BJ (cell line): ENCODE measurements around the gene GCLC. TPM values are rescaled to one million over a fixed set of nuclear protein-coding genes. Genes with fewer than 3 reads are reported as not detected.

Experiments
- CTCF ChIA-PET: fragments of 350-600 bp; formaldehyde crosslinking; extraction: SDS; loops from one replicate; lab custom pipeline; 2021; ENCODE audit warnings: antibody characterized with exemption, inconsistent platforms; lab: Yijun Ruan, JAX
- POLR2A ChIA-PET: fragments of 300-600 bp; sonication (Branson Sonifier 250); formaldehyde crosslinking; extraction: SDS; loops from one replicate; lab custom pipeline; 2021; ENCODE audit warnings: antibody characterized with exemption; lab: Charles Lee
- DNase-seq: peaks from one replicate; pipeline ENCODE4 v3.0.0-alpha.2; 2011; ENCODE audit warnings: low read depth
- H3K27me3 ChIP-seq: 2 replicates; pipeline ENCODE4 v1.6.0; 2011; ENCODE audit warnings: low read length; ENCODE audit not compliant: control insufficient read depth, insufficient read depth
- H3K36me3 ChIP-seq: 2 replicates; pipeline ENCODE4 v1.5.1; 2011; ENCODE audit warnings: low read length; ENCODE audit not compliant: control insufficient read depth, insufficient read depth
- H3K4me3 ChIP-seq: 2 replicates; pipeline ENCODE4 v1.5.1; 2011; ENCODE audit warnings: low read depth, mild to moderate bottlenecking, control low read depth, low read length
- CTCF ChIP-seq: IDR thresholded peaks from 2 replicates; pipeline ENCODE4 v1.5.1; 2011; ENCODE audit warnings: low read depth, mild to moderate bottlenecking, control low read depth, inconsistent platforms, low read length, moderate library complexity; ENCODE audit not compliant: insufficient read depth
- polyA minus RNA-seq: library from RNA; depleted of rRNA, polyadenylated mRNA; stranded (reverse); fragments of >200 nt; gene quantifications from 2 replicates; pipeline ENCODE4 v1.2.3, GENCODE V29; 2011; rRNA and poly(A)+ RNA removed
- polyA plus RNA-seq: library from polyadenylated mRNA; depleted of rRNA; stranded (reverse); fragments of >200 nt; gene quantifications from 2 replicates; pipeline ENCODE4 v1.2.3, GENCODE V29; 2011; rRNA removed

The GCLC gene
- polyA plus RNA-seq = 8.4 and 15.0 TPM in 2 replicates
- 8.3 and 8.9 TPM in 2 replicates for polyA minus RNA-seq

- H3K36me3 ChIP-seq = no peaks in the 10 kb centered on the region
- DNase-seq = peak; percentile 52
- ChIA-PET POLR2A (interaction anchor here (0.6 to 0.7 kb wide), 2 partner anchors 23 to 183 kb away, joined by 3 read pairs; no protein-coding TSS in a partner anchor), CTCF (interaction anchor here (0.6 to 2.7 kb wide), 18 partner anchors 10 to 174 kb away, joined by 3 to 28 read pairs (median 4); no protein-coding TSS in a partner anchor)
- TF ChIP-seq CTCF = peak; percentile 35
- H3K4me3 ChIP-seq = peak within 1 kb of the TSS; percentile 89
- no peaks in the 10 kb centered on the region for H3K27me3 ChIP-seq
Measured at GRCh38 chr6:53544470-53545308, at the start of gene GCLC. GCLC (minus strand) TSS chr6:53545101; CDS start chr6:53544645, 456 bp downstream.

- H3K27me3 ChIP-seq = no peaks in the 10 kb centered on the region
- H3K4me3 ChIP-seq = no peak overlapping the region
- DNase-seq = no peak
- no peaks in the 10 kb centered on the region for H3K36me3 ChIP-seq
- ChIA-PET CTCF (interaction anchor here (1.2 kb wide), 2 partner anchors 10 to 860 kb away, joined by 4 read pairs; no protein-coding TSS in a partner anchor), POLR2A (no interaction called here)
- no peak for TF ChIP-seq CTCF
Measured at GRCh38 chr6:53594596-53594995, 49.7 kb upstream of the GCLC start.

GRCh38 chr6:53593001-53593488 lies 48.1 kb upstream of the GCLC start:
- no peak for DNase-seq
- ChIA-PET CTCF (no interaction called here), POLR2A (no interaction called here)
- H3K4me3 ChIP-seq = no peak overlapping the region
- H3K27me3 ChIP-seq = no peaks in the 10 kb centered on the region
- H3K36me3 ChIP-seq = no peaks in the 10 kb centered on the region
- TF ChIP-seq CTCF = no peak

- Histone ChIP-seq H3K27me3 (no peaks in the 10 kb centered on the region), H3K36me3 (no peaks in the 10 kb centered on the region), H3K4me3 (no peak overlapping the region)
- POLR2A ChIA-PET = no interaction called here
- CTCF ChIA-PET = interaction anchor here (0.6 kb wide), 1 partner anchor 98 kb away, joined by 6 read pairs; no protein-coding TSS in a partner anchor
- no peak for TF ChIP-seq CTCF
- no peak for DNase-seq
Measured at GRCh38 chr6:53591873-53592272, 47.0 kb upstream of the GCLC start.

GRCh38 chr6:53588816-53589509 lies 44.1 kb upstream of the GCLC start:
- Histone ChIP-seq H3K36me3 (no peaks in the 10 kb centered on the region), H3K4me3 (no peak overlapping the region), H3K27me3 (no peaks in the 10 kb centered on the region)
- POLR2A ChIA-PET = no interaction called here
- no peak for TF ChIP-seq CTCF
- no peak for DNase-seq
- CTCF ChIA-PET = no interaction called here
